Right lung (tissue), 5 donors: Measurements from ENCODE around the gene FKBP10. TPM values are rescaled to one million over a fixed set of nuclear protein-coding genes. Genes with fewer than 3 reads are reported as not detected.
"Not testable (repeated sequence)": the region's sequence is repeated elsewhere in the genome, so short reads cannot be mapped to it uniquely, and the experiment has no call there.

ENCODE experiments used
- DNase-seq, 2 donors: peaks; one replicate each; pipeline ENCODE4 v3.0.0-alpha.2; 2013
- polyA plus RNA-seq, 5 donors: library from polyadenylated mRNA; unstranded; fragments of 120-200 nt; gene quantifications; one replicate each; pipeline versions ENCODE4 v1.2.1 to v1.2.3, GENCODE V29; 2013; ENCODE audit warnings: inconsistent platforms in 1 of 5, low replicate concordance in 1 of 5; ENCODE audit not compliant: insufficient read length in 5 of 5, insufficient read depth in 1 of 5

Gene FKBP10
- polyA plus RNA-seq, 5 donors: 108 to 162 (median 140) TPM

DNA sequence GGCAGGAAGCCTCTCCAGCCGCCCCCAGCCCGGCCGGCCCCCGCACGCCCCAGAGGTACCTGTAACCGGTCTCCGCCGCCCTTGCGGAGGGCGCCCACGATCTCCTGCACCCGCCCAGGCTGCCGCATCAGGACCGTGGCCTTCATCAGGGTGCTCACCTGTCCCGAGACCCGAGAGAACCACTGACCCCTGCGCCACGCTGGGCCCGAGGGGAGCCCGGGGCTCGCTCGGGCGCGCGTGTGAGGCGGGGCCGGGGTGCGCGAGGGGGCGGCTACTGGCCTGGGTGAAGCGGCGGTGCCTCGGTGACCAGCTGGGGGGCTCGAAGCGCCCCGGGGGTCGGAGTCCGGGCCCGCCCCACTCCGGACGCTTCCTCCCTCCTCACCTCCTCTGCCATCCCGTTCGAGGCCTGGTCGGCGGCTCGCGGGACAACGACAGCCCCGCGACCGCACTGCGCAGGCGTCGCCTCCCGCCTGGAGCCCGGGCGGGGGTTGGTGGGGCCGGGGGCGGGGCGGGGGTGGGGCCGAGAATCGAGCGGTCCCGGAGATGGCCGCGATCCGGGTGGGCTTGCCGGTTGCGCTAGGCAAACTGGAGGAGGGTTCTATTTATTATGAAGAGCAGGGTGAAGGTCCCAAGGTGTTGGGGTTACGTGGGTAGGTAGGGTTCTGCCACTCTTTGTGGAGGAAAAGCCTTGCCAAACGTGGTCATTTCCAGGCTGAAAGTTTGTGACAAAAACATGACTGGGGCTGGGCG, 23.2 kb downstream of the FKBP10 start, which contains the start of gene NT5C3B:
Gene NT5C3B (minus strand): TSS at position 433 of the 750 bp plus-strand sequence. CDS start 39 bp downstream, at position 394.
- DNase-seq: peak; percentile 52 to 58

DNA sequence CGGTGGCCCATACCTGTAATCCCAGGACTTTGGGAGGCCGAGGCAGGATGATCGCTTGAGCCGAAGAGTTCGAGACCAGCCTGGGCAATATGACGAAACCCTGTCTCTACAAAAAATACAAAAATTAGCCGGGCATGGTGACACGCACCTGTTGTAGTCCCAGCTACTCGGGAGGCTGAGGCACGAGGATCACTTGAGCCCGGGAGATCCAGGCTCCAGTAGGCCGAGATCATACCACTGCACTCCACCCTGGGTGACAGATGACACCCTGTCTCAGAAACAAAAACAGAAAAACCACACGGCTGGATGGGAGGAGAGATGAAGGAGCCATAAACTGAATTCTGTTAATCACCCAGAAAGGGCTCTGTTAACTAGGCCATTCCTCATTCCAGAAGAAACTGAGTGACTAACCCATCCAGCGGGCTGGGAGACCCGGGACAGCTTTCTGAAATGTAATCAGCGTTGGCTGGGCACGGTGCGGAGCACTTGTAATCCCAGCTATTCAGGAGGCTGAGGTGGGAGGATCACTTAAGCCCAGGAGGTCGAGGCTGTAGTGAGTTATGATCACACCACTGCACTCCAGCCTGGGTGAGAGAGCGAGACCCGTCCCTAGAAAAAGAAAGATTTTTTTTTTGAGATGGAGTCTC, 23.9 kb downstream of the FKBP10 start:
- DNase-seq: no peak

DNA sequence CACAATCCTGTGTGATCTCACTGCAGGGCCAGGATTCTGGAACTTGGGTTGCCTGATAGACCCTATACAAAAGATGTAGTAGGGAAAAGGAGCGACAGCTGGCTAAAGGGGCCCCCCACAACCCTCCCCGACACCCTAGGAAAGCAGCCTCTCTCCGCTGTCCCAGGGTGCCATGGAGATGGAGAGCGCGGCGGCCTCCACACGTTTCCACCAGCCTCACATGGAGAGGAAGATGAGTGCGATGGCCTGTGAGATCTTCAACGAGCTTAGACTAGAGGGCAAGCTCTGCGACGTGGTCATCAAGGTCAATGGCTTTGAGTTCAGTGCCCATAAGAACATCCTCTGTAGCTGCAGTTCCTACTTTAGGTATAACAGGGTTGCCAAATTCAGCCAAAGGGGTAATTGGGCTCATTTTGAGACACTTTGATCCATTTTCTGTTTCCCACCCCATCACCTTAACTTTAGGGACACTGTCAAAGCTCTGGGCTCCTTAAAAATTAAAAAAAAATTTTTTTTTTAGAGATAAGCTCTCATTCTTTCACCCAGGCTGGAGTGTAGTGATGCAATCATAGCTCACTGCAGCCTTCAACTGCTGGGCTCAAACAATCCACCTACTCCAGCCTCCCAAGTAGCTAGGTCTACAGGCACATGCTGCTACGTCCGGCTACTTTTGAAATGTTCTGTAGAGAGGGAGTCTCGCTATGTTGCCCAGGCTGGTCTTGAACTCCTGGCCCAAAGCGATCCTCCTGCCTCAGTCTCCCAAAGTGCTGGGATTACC, 25.1 kb downstream of the FKBP10 start, which contains the start of gene KLHL10:
Gene KLHL10 (plus strand): TSS at position 65 of the 778 bp plus-strand sequence. CDS start 108 bp downstream, at position 173.
- no peak for DNase-seq

DNA sequence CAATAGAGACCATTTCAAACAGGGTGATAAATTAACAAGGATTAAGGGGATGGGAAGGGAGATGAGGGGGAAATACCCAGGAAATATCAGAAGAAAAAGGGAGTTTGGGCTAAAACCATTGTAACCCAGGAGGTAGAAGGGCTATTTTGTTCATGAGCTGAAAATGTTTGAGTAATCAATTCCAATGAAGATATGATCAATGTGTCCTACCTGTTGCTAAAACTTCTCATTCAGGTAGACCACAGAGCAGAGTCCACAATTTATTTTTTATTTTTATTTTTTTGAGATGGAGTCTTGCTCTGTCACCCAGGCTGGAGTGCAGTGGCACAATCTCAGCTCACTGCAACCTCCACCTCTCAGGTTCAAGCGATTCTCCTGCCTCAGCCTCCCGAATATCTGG, 26.6 kb downstream of the FKBP10 start:
- DNase-seq: not testable (repeated sequence)

- DNase-seq: not testable (repeated sequence)
These were observed 28.0 kb downstream of the FKBP10 start for GRCh38 chr17:41840781-41841180.

DNA sequence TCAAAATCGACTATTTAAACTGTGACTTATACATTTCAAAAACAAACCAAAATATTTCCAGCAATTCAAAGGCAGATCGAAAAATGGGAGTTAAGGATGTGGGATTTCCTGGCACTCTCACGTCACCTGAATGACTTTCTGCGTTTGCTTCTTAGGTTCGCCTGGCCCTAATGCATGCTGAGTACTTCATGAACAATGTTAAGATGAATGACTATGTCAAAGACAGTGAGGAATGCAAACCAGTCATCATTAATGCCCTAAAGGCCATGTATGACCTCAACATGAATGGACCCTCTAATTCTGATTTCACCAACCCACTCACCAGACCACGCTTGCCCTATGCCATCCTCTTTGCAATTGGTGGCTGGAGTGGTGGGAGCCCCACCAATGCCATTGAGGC, 32.2 kb downstream of the FKBP10 start:
- DNase-seq: no peak

DNA sequence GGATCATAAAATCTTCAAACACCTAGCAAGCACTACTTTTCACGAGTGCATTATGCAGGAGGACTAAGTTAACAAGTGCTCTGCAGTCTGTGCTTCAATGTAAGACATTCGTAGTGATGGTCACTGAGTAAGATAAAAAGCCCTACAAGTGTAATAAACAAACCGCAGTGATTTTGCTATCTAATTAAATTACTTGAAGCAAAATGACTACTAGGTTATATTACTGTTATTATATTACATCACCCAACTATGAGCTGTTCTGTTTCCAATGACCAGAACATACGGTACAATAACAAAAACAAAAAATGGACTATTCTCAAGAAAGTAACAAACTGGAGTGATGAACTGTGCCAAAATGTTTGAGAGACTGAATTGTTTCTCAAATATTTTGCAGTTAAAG, 36.0 kb downstream of the FKBP10 start:
- no peak for DNase-seq

DNA sequence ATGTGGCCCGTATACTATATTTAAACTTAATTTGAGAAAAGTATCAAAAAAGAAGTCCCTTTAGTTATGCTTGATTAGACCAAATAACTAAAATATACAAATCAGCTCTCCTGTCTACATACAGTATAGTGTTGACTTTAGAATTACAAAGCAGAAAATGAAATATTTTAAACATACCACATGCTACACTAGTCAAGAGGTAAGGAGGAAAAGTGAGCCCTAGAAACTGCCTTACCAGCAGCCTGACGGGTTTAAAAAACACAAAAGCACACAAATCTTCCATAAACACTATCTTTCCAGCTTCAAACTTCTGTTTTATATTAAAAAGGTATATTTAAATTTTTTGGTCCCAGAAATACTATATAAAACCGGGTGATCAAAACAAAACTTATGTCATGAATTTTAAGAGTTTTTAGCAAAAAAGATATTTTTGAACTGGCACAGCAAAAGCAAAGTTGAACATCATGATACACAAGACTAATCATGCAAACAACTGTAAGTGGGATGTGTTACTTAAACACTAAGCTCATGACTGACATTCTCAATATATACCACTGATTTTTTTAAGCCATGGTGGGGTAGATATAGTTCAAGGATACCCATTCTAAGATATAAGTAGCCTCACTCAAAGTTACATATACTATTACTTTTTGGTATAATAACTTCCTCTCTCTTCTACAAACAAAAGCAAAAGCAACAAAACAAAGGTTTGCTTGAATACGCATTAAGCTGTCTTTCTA, 36.6 kb downstream of the FKBP10 start:
- no peak for DNase-seq

DNA sequence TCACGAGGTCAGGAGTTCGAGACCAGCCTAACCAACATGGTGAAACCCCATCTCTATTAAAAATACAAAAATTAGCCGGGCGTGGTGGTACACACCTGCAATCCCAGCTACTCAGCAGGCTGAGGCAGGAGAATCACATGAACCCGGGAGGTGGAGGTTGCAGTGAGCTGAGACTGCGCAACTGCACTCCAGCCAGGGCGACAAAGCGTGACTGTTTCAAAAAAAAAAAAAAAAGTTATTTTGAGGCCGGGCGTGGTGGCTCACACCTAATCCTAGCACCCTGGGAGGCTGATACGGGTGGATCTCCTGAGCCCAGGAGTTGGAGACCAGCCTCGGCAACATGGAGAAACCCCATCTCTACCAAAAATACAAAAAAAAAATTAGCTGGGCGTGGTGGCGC, 38.6 kb downstream of the FKBP10 start:
- DNase-seq: not testable (repeated sequence)

DNA sequence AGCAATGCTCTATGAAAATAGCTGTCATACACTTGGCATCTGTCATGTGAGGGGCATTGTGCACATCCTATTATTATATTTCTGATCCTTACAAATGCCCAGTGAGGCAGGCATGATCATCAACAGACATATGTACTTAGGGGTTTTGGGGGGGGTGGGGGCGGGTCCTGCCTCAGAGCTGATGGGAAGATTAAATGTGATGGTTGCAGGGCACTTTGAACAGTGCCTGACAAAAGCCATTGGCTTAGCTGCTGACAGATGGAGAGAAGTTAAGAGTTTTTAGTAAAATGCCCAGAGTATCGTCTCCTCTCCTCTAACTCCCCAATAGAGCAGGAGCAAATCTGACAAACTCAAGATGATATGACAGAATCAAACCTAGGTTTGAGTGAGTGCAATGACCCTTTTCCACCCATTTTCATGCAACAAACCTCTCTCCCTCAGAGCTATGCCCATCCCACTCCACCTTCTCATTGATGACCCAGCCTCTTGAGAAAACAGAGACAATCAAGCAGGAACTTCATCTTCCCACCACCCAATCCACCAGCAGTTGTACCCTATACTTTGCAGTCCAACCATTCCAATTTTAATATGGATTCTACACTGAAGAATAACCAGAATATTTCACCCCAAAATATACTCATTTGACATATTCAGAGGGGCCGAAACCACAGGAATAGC, 47.6 kb downstream of the FKBP10 start:
- DNase-seq: no peak

GRCh38 chr17:41863074-41863848, 50.5 kb downstream of the FKBP10 start:
- no peak for DNase-seq

DNA sequence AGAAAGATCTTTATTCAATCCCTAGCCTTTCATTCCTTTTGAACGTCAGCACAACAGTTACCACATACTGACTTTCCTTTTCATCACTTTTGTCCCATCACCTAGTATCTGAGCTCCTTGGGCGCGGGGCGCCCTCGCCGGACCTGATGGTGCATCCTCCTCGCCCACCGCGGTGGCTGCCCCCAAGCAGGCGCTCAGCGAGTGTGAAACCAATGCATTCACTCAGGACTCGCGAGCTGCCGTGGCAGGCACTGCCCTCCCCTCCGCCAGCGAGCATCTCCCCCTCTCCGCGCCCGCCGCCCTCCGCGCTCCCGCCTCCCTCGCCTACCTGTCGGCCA, 51.7 kb downstream of the FKBP10 start:
- peak in 1 of 2 donors; percentile 32 for DNase-seq

- DNase-seq: peak; percentile 82 to 87
These were observed 52.2 kb downstream of the FKBP10 start, which contains the start of gene KLHL11 for GRCh38 chr17:41864836-41865595. Gene KLHL11, minus strand, starts transcription at chr17:41865423. Its CDS starts 53 bp downstream, at chr17:41865370.

- DNase-seq: no peak
These were observed 52.7 kb downstream of the FKBP10 start for GRCh38 chr17:41865596-41865893.

DNA sequence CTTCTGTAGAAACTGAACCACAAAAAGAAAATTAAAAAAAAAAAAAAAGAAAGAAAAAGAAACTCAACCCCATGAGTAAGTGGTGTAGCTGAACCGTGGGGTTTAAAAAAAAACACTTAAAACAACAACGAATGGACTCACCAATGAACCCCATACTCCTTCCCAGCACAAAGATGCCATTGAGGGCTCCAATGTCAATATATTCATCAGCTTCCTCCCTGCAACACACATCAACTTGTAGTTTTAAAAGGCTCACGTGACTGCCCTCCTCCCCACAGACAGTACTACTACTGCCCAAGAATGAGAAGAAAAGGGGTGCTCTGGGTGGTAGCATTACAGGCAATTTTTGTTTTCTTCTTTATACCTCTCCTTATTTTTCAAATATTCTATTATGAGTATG, 55.8 kb downstream of the FKBP10 start:
- DNase-seq: no peak

GRCh38 chr17:41869426-41869825, 56.6 kb downstream of the FKBP10 start:
- DNase-seq: no peak

DNA sequence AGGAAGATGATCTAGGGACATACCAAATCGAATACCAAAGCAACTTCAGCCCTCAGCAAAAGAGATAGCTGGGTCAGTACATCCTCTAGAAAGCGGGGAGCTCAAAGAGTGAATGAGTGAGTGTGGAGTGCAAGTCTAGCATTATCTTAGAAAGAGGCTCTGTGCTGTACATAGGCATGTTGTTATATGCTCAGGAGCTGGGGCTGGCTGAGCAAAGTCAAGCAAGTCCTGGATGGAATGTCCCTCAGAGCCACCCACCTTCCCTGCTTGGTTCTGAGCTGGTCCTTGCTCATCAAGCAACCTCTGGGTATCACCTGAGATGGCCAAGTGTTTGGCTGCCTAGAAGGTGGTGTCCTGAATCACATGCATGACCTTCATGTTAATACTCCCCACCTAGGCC, 57.3 kb downstream of the FKBP10 start:
- DNase-seq: no peak

- no peak for DNase-seq
These were observed 57.8 kb downstream of the FKBP10 start for GRCh38 chr17:41870627-41871026.

GRCh38 chr17:41871789-41872188, 59.0 kb downstream of the FKBP10 start:
- DNase-seq: no peak
